GM12875 (cell line): ENCODE data around the gene PALLD.

Source experiments
- H3K4me3 ChIP-seq: one replicate; pipeline ENCODE4 v1.5.1; 2011; ENCODE audit warnings: low read depth, low read length, control low read depth
- CTCF ChIP-seq: IDR thresholded peaks from 2 replicates; pipeline ENCODE4 v1.5.1; 2011; ENCODE audit warnings: low read depth, mild to moderate bottlenecking, control low read depth, inconsistent platforms, low read length, moderate library complexity, borderline replicate concordance; ENCODE audit not compliant: insufficient read depth

Gene PALLD

GRCh38 chr4:168537086-168537485 is 40.2 kb downstream of the PALLD start:
- H3K4me3 ChIP-seq, result no peak overlapping the region
- no peak for TF ChIP-seq CTCF

- no peak overlapping the region for H3K4me3 ChIP-seq
- no peak for TF ChIP-seq CTCF
These were observed 40.7 kb downstream of the PALLD start for GRCh38 chr4:168537571-168537970.

- TF ChIP-seq CTCF, result no peak
- no peak overlapping the region for H3K4me3 ChIP-seq
These were observed 41.8 kb downstream of the PALLD start for GRCh38 chr4:168538632-168539031.

- H3K4me3 ChIP-seq, result no peak overlapping the region
- no peak for TF ChIP-seq CTCF
These were observed 43.2 kb downstream of the PALLD start for GRCh38 chr4:168540086-168540485.

GRCh38 chr4:168540503-168541265 is 43.8 kb downstream of the PALLD start:
- H3K4me3 ChIP-seq, result no peak overlapping the region
- no peak for TF ChIP-seq CTCF

- no peak for TF ChIP-seq CTCF
- H3K4me3 ChIP-seq, result no peak overlapping the region
These were observed 44.6 kb downstream of the PALLD start for GRCh38 chr4:168541266-168541953.

GRCh38 chr4:168549143-168549542 is 52.3 kb downstream of the PALLD start:
- no peak for TF ChIP-seq CTCF
- H3K4me3 ChIP-seq, result no peak overlapping the region
